ENCODE measurements around the gene MIF4GD.

- TF ChIP-seq, protein P1, sequence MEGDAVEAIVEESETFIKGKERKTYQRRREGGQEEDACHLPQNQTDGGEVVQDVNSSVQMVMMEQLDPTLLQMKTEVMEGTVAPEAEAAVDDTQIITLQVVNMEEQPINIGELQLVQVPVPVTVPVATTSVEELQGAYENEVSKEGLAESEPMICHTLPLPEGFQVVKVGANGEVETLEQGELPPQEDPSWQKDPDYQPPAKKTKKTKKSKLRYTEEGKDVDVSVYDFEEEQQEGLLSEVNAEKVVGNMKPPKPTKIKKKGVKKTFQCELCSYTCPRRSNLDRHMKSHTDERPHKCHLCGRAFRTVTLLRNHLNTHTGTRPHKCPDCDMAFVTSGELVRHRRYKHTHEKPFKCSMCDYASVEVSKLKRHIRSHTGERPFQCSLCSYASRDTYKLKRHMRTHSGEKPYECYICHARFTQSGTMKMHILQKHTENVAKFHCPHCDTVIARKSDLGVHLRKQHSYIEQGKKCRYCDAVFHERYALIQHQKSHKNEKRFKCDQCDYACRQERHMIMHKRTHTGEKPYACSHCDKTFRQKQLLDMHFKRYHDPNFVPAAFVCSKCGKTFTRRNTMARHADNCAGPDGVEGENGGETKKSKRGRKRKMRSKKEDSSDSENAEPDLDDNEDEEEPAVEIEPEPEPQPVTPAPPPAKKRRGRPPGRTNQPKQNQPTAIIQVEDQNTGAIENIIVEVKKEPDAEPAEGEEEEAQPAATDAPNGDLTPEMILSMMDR (IDR thresholded peaks at IDR 0.05): no peak
- no peak for TF ChIP-seq EZH2 (IDR thresholded peaks at IDR 0.05; ENCODE audit: borderline replicate concordance, insufficient read depth, low read depth, low read length, poor library complexity, severe bottlenecking)
These were observed 639 bp downstream of the MIF4GD start for GRCh38 chr17:75270218-75270965.

All from B cell (primary cell).